GM06990 (cell line): ENCODE results near the gene SCG2.

Experiments
- DNase-seq: peaks from one replicate; pipeline ENCODE4 v3.0.0-alpha.2; 2011; ENCODE audit not compliant: insufficient read length; ENCODE audit errors: extremely low read depth
- H3K27me3 ChIP-seq: replicated peaks from 2 replicates; pipeline ENCODE4 v1.6.0; 2011; ENCODE audit warnings: low read length; ENCODE audit not compliant: control insufficient read depth, insufficient read depth
- H3K36me3 ChIP-seq: 2 replicates; pipeline ENCODE4 v1.5.1; 2011; ENCODE audit warnings: low read length; ENCODE audit not compliant: control insufficient read depth, insufficient read depth
- H3K4me3 ChIP-seq: replicated peaks from 2 replicates; pipeline ENCODE4 v1.5.1; 2011; ENCODE audit warnings: low read depth, mild to moderate bottlenecking, control low read depth, low read length
- CTCF ChIP-seq: IDR thresholded peaks from 2 replicates; pipeline ENCODE4 v1.5.1; 2011; ENCODE audit warnings: low read length, control low read depth, mild to moderate bottlenecking, inconsistent platforms; ENCODE audit not compliant: insufficient read depth, poor library complexity, severe bottlenecking

SCG2 gene

GRCh38 chr2:223618172-223619035 lies 16.2 kb upstream of the SCG2 start:
- H3K27me3 ChIP-seq = peaks cover 3% of the 10 kb centered on the region
- no peak for TF ChIP-seq CTCF
- DNase-seq = no peak
- H3K4me3 ChIP-seq = no peak overlapping the region
- H3K36me3 ChIP-seq = no peaks in the 10 kb centered on the region

GRCh38 chr2:223614534-223614933 lies 12.4 kb upstream of the SCG2 start:
- no peak for DNase-seq
- H3K4me3 ChIP-seq = no peak overlapping the region
- peaks cover 3% of the 10 kb centered on the region for H3K27me3 ChIP-seq
- TF ChIP-seq CTCF = no peak
- no peaks in the 10 kb centered on the region for H3K36me3 ChIP-seq

DNA sequence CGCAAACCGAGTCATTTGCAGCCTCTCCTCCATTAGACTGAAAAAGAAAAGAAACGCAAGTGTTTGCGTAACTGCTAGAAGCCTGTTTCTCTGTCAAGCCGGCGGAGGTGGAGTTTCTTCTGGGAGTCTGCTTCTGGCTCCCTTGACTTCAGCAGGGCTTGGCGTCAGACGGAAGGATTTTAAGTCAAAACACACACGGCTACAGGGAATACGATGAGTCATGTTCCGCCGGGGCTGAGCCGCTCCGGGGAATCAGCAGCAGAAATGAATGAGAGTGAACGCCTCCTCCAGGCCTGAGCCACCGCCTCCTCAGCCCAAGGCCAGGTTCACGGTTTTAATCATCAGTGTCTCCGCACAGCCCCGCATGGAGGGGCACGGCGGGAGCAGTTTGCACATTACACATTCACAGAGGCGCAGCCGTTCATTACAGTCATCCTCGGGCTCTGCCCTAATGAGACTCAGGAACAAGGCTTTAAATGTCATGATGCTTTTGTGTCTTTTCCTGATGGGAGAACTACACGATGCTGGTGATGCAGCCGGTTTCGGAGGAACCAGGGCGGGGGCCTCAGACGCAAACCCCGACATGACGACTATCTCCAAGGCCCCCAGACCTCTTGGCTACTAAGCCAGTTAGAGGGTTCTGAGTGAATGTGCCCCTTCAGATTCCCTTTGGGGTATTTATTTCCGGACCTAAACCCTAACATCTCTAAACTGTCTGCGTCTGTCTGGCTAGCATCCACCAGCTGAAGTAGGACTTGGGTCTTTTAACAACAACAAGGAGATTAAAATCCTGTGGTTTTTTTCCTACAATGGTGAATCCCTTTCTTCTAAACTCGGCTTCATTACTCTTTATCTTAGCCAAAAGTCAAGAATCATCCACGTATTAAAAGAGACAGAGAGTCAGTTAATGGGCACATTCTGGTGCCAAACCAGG lies 11.1 kb upstream of the SCG2 start:
- Histone ChIP-seq H3K27me3 (no peaks in the 10 kb centered on the region; the same call in 1 of the 2 replicates), H3K4me3 (no peak overlapping the region), H3K36me3 (no peaks in the 10 kb centered on the region)
- DNase-seq = no peak
- no peak for TF ChIP-seq CTCF

DNA sequence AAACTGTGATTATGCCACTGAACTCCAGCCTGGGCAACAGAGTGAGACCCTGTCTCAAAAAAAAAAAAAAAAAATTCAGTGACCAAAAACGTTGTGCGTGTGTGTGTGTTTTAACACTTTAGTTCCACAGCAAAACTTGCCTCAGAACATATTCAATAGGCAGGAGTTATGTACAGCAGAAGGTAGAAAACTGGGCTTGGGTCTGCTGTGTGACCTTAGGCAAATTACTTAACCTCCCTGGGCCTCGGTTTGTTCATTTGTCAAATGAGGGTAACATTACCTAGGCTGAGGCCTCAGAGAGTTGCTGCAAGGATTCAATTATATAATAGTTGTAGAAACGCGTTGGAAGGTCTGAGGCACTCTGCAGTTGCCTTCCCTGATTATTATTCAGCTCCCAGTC lies 10.3 kb upstream of the SCG2 start:
- TF ChIP-seq CTCF = no peak
- Histone ChIP-seq H3K36me3 (no peaks in the 10 kb centered on the region), H3K27me3 (no peaks in the 10 kb centered on the region; the same call in 1 of the 2 replicates), H3K4me3 (no peak overlapping the region)
- no peak for DNase-seq

- no peaks in the 10 kb centered on the region; the same call in 1 of the 2 replicates for H3K27me3 ChIP-seq
- no peak for TF ChIP-seq CTCF
These were observed 8.9 kb upstream of the SCG2 start for GRCh38 chr2:223611061-223611460.

More at GRCh38 chr2:223611061-223611460, 8.9 kb upstream of the SCG2 start:
- no peaks in the 10 kb centered on the region for H3K36me3 ChIP-seq
- DNase-seq = no peak
- H3K4me3 ChIP-seq = no peak overlapping the region
